Endodermal cell (in vitro differentiated cells): ENCODE results near the gene OGDH. TPM values are rescaled to one million over a fixed set of nuclear protein-coding genes. Genes with fewer than 3 reads are reported as not detected.
A peak's percentile ranks its signal among the peaks of the same experiment; 100 is the strongest.

Experiments
- DNase-seq: peaks from one replicate; pipeline ENCODE4 v3.0.0-alpha.2; 2017
- H3K27ac ChIP-seq: 2 replicates; pipeline ENCODE4 v1.5.1; 2013; ENCODE audit warnings: mild to moderate bottlenecking, low read depth, low read length, moderate library complexity
- H3K27me3 ChIP-seq: 2 replicates; pipeline ENCODE4 v1.6.1; 2013; ENCODE audit warnings: mild to moderate bottlenecking, low read length, moderate library complexity; ENCODE audit not compliant: insufficient read depth, control insufficient read depth, poor library complexity, severe bottlenecking
- H3K36me3 ChIP-seq: 2 replicates; pipeline ENCODE4 v1.7.0; 2013; ENCODE audit warnings: mild to moderate bottlenecking, low read length, moderate library complexity; ENCODE audit not compliant: control insufficient read depth, insufficient read depth
- H3K4me1 ChIP-seq: one replicate; pipeline ENCODE4 v1.7.0; 2013; ENCODE audit warnings: low read length; ENCODE audit not compliant: control insufficient read depth, insufficient read depth
- H3K4me3 ChIP-seq: 2 replicates; pipeline ENCODE4 v1.5.1; 2013; ENCODE audit warnings: mild to moderate bottlenecking, low read length, moderate library complexity
- H3K9ac ChIP-seq: 2 replicates; pipeline ENCODE4 v1.6.1; 2013; ENCODE audit warnings: mild to moderate bottlenecking, low read length, moderate library complexity; ENCODE audit not compliant: poor library complexity, severe bottlenecking; ENCODE audit errors: extremely low read depth
- H3K9me3 ChIP-seq: 2 replicates; pipeline ENCODE4 v1.6.1; 2013; ENCODE audit warnings: mild to moderate bottlenecking, low read length, moderate library complexity; ENCODE audit not compliant: control insufficient read depth
- H3K27ac Mint-ChIP-seq: 2 replicates; pipeline ENCODE4 v1.8.0; 2020; ENCODE audit warnings: mixed read lengths
- H3K27me3 Mint-ChIP-seq: 2 replicates; pipeline ENCODE4 v1.8.0; 2021; ENCODE audit warnings: mild to moderate bottlenecking, mixed read lengths; ENCODE audit not compliant: insufficient read depth
- H3K36me3 Mint-ChIP-seq: 2 replicates; pipeline ENCODE4 v1.8.0; 2020; ENCODE audit warnings: low read depth, mixed read lengths
- H3K4me1 Mint-ChIP-seq: 2 replicates; pipeline ENCODE4 v1.8.0; 2020; ENCODE audit warnings: mixed read lengths
- H3K4me3 Mint-ChIP-seq: 2 replicates; pipeline ENCODE4 v1.8.0; 2020; ENCODE audit warnings: mild to moderate bottlenecking, moderate library complexity, mixed read lengths
- H3K9me3 Mint-ChIP-seq: 2 replicates; pipeline ENCODE4 v1.8.0; 2020; ENCODE audit warnings: mild to moderate bottlenecking, mixed read lengths
- WGBS, 2 experiments: methylation state at CpG; one replicate each; pipeline versions ENCODE4 v1.1.5 to v1.1.7; 2013; ENCODE audit warnings: missing lambda C conversion rate in 2 of 2, mixed read lengths in 1 of 2; ENCODE audit not compliant: insufficient coverage in 1 of 2, insufficient read length in 1 of 2; 5-methylcytosine and 5-hydroxymethylcytosine counted together
- total RNA-seq, 2 donors: library from RNA; stranded (reverse); fragmentation: NEBNext Ultra II Directional in 1 of 2; extraction: Animal tissue kit (Norgen Biotek cat#: 25700) in 1 of 2; gene quantifications; 2 replicates in 1 of 2; 3 replicates in 1 of 2; pipeline ENCODE4 v1.2.1, GENCODE V29; 2021
- TF ChIP-seq, protein P1 (sequence below): fragments of 200-600 bp; sonication (generic); conservative IDR thresholded peaks from 2 replicates; pipeline ENCODE4 v1.5.0; 2021; ENCODE audit warnings: antibody characterized with exemption, mild to moderate bottlenecking

OGDH gene
- total RNA-seq, 2 donors from 2014 or later = 82.5 to 96.0 TPM

DNA sequence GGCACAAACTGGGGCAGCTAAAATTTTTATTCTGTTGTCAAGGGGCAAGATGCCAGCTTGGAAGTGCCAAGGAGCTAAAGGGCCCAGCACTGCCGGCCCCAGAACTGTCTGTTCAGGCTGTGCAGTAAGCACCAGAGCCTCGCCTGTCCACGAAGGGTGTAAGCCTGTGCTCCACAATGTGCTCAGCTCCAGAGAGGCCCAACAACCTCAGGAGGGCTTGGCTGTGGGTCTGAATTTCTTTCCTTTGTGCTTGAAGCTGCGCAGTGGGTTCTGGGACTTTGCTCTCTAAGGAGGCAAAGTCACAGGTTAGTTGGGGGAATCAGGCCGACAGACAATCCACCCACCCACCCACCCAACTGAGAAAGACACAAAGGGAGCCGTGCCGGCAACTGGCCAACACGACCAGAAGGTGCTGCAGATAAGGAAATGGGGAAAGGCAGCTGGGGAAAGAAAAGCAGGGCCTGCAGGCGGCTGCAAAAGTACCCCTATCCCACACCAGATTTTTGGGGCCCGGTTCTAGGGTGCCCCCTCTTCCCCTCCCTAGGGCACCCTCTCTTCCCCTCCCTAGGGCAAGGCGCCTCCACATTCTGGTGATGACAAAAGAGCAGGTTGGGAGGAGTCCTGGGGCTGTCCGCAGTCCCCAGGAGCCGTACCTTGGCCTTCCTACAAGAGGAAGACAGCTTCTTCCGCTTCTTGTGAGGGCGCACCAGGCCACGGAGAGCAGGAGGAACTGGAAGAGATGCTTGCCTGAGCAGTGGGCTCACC, 40.5 kb upstream of the OGDH start:
- Mint-ChIP-seq H3K36me3 (peaks cover 65% of the 10 kb centered on the region), H3K27ac (peak overlapping the region; percentile 52), H3K4me1 (peaks cover 3% of the 10 kb centered on the region), H3K4me3 (no peak overlapping the region), H3K27me3 (no peaks in the 10 kb centered on the region), H3K9me3 (no peaks in the 10 kb centered on the region)
- H3K27me3 ChIP-seq = no peaks in the 10 kb centered on the region
- H3K9ac ChIP-seq = no peak overlapping the region
- TF ChIP-seq, protein P1, sequence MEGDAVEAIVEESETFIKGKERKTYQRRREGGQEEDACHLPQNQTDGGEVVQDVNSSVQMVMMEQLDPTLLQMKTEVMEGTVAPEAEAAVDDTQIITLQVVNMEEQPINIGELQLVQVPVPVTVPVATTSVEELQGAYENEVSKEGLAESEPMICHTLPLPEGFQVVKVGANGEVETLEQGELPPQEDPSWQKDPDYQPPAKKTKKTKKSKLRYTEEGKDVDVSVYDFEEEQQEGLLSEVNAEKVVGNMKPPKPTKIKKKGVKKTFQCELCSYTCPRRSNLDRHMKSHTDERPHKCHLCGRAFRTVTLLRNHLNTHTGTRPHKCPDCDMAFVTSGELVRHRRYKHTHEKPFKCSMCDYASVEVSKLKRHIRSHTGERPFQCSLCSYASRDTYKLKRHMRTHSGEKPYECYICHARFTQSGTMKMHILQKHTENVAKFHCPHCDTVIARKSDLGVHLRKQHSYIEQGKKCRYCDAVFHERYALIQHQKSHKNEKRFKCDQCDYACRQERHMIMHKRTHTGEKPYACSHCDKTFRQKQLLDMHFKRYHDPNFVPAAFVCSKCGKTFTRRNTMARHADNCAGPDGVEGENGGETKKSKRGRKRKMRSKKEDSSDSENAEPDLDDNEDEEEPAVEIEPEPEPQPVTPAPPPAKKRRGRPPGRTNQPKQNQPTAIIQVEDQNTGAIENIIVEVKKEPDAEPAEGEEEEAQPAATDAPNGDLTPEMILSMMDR = peak; percentile 51
- H3K4me3 ChIP-seq = no peak overlapping the region
- 92 to 95% methylated on average over 9 to 12 of the region's 16 CpGs for WGBS, 2 experiments
- H3K9me3 ChIP-seq = no peaks in the 10 kb centered on the region
- no peak overlapping the region for H3K27ac ChIP-seq
- peaks cover 68% of the 10 kb centered on the region for H3K36me3 ChIP-seq
- peaks cover 2% of the 10 kb centered on the region for H3K4me1 ChIP-seq
- no peak for DNase-seq

DNA sequence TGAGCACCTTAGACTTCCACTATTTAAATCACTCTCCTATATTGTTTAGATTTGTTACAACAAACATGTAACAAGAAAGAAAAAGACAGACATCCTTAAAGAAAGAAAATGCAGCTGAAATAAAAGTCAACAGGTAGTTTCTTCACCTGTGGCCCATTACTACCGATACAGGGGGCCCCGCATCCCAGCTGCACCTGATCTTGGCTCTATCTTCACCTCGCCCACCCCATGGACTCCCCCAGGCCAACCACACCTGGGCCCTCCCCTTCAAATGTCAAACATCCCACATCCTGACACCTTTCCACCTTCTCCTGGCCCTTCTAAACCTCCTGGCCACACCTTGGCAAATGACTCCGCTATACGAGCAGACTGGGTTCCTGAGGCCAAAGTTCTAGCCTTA, 39.7 kb upstream of the OGDH start:
- no peaks in the 10 kb centered on the region for H3K9me3 ChIP-seq
- no peak overlapping the region for H3K4me3 ChIP-seq
- no peak overlapping the region for H3K27ac ChIP-seq
- peaks cover 3% of the 10 kb centered on the region for H3K4me1 Mint-ChIP-seq
- no peak overlapping the region for H3K4me3 Mint-ChIP-seq
- no peak overlapping the region for H3K9ac ChIP-seq
- 92 to 100% methylated on average over 1 to 5 of the region's 5 CpGs for WGBS, 2 experiments
- H3K4me1 ChIP-seq = peaks cover 2% of the 10 kb centered on the region
- H3K36me3 Mint-ChIP-seq = peaks cover 71% of the 10 kb centered on the region
- DNase-seq = no peak
- no peaks in the 10 kb centered on the region for H3K27me3 Mint-ChIP-seq
- no peaks in the 10 kb centered on the region for H3K27me3 ChIP-seq
- peaks cover 75% of the 10 kb centered on the region for H3K36me3 ChIP-seq
- H3K9me3 Mint-ChIP-seq = no peaks in the 10 kb centered on the region
- TF ChIP-seq, protein P1 = no peak
- no peak overlapping the region for H3K27ac Mint-ChIP-seq

DNA sequence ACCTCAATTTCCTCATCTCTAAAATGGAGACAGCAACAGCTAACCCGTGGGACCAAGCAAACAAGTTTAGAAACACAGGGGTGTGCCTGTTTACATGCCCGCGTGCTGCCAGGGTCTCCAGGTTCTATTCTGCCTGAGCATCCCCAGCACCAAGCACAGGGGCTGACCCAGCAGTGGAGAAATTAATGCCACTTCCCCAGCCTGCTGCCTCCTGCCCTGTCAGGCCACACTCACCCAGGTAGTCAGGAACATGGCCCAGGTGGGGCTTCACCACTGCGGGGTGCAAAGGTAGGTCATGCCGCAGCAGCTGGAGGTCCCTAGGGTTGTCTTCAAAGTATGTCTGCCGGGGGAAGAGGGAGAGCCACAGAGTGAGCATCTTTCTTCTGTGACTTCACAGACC, 38.5 kb upstream of the OGDH start:
- Mint-ChIP-seq H3K4me1 (peaks cover 5% of the 10 kb centered on the region), H3K4me3 (no peak overlapping the region), H3K27ac (no peak overlapping the region), H3K27me3 (no peaks in the 10 kb centered on the region), H3K36me3 (peaks cover 83% of the 10 kb centered on the region), H3K9me3 (no peaks in the 10 kb centered on the region)
- WGBS, 2 experiments = 93% methylated on average over 6 of the region's 6 CpGs
- peaks cover 87% of the 10 kb centered on the region for H3K36me3 ChIP-seq
- H3K27ac ChIP-seq = no peak overlapping the region
- TF ChIP-seq, protein P1 = no peak
- DNase-seq = no peak
- no peak overlapping the region for H3K9ac ChIP-seq
- H3K4me3 ChIP-seq = no peak overlapping the region
- no peaks in the 10 kb centered on the region for H3K4me1 ChIP-seq
- H3K9me3 ChIP-seq = no peaks in the 10 kb centered on the region
- no peaks in the 10 kb centered on the region for H3K27me3 ChIP-seq
